ENCODE measurements around the gene BLOC1S4. TPM values are rescaled to one million over a fixed set of nuclear protein-coding genes. Genes with fewer than 3 reads are reported as not detected.

BLOC1S4 gene
- total RNA-seq, 2 donors from 2014 or later, result 18.8 to 26.5 TPM

- Histone ChIP-seq H3K27me3 (ENCODE audit: control insufficient read depth, insufficient read depth, low read length, poor library complexity, severe bottlenecking) (no peaks in the 10 kb centered on the region), H3K4me3 (ENCODE audit: low read length) (no peak overlapping the region), H3K36me3 (ENCODE audit: control insufficient read depth, insufficient read depth, low read length) (no peaks in the 10 kb centered on the region), H3K9ac (ENCODE audit: extremely low read depth, low read length, poor library complexity, severe bottlenecking) (no peak overlapping the region), H3K4me1 (ENCODE audit: control insufficient read depth, insufficient read depth, low read length) (no peaks in the 10 kb centered on the region), H3K27ac (ENCODE audit: low read depth, low read length) (no peak overlapping the region), H3K9me3 (ENCODE audit: control insufficient read depth, low read length) (peaks cover 19% of the 10 kb centered on the region)
- TF ChIP-seq, protein P1, sequence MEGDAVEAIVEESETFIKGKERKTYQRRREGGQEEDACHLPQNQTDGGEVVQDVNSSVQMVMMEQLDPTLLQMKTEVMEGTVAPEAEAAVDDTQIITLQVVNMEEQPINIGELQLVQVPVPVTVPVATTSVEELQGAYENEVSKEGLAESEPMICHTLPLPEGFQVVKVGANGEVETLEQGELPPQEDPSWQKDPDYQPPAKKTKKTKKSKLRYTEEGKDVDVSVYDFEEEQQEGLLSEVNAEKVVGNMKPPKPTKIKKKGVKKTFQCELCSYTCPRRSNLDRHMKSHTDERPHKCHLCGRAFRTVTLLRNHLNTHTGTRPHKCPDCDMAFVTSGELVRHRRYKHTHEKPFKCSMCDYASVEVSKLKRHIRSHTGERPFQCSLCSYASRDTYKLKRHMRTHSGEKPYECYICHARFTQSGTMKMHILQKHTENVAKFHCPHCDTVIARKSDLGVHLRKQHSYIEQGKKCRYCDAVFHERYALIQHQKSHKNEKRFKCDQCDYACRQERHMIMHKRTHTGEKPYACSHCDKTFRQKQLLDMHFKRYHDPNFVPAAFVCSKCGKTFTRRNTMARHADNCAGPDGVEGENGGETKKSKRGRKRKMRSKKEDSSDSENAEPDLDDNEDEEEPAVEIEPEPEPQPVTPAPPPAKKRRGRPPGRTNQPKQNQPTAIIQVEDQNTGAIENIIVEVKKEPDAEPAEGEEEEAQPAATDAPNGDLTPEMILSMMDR (conservative IDR thresholded peaks at IDR 0.05), result no peak
- Mint-ChIP-seq H3K36me3 (ENCODE audit: low read depth) (peaks cover 7% of the 10 kb centered on the region), H3K27ac (no peak overlapping the region), H3K27me3 (ENCODE audit: insufficient read depth) (peaks cover 18% of the 10 kb centered on the region), H3K4me3 (no peak overlapping the region), H3K4me1 (peaks cover 8% of the 10 kb centered on the region), H3K9me3 (peaks cover 28% of the 10 kb centered on the region)
- DNase-seq, result no peak
- WGBS, 2 experiments (ENCODE audit: insufficient coverage in 1 of 2, insufficient read length in 1 of 2), result 90 to 100% methylated on average over 1 to 4 of the region's 4 CpGs
Observed at GRCh38 chr4:6686104-6686787, 29.7 kb upstream of the BLOC1S4 start.

GRCh38 chr4:6687947-6688878 lies 27.8 kb upstream of the BLOC1S4 start:
- peaks cover 8% of the 10 kb centered on the region for H3K4me1 Mint-ChIP-seq
- Histone ChIP-seq H3K27me3 (ENCODE audit: control insufficient read depth, insufficient read depth, low read length, poor library complexity, severe bottlenecking) (no peaks in the 10 kb centered on the region), H3K27ac (ENCODE audit: low read depth, low read length) (peak overlapping the region; percentile 54), H3K9me3 (ENCODE audit: control insufficient read depth, low read length) (peaks cover 19% of the 10 kb centered on the region), H3K4me3 (ENCODE audit: low read length) (no peak overlapping the region), H3K9ac (ENCODE audit: extremely low read depth, low read length, poor library complexity, severe bottlenecking) (no peak overlapping the region), H3K36me3 (ENCODE audit: control insufficient read depth, insufficient read depth, low read length) (no peaks in the 10 kb centered on the region), H3K4me1 (ENCODE audit: control insufficient read depth, insufficient read depth, low read length) (no peaks in the 10 kb centered on the region)
- WGBS, 2 experiments (ENCODE audit: insufficient coverage in 1 of 2, insufficient read length in 1 of 2), result 85 to 89% methylated on average over 15 to 24 of the region's 24 CpGs
- TF ChIP-seq, protein P1 (conservative IDR thresholded peaks at IDR 0.05), result peak; percentile 49
- H3K36me3 Mint-ChIP-seq (ENCODE audit: low read depth), result peaks cover 7% of the 10 kb centered on the region
- no peak overlapping the region for H3K4me3 Mint-ChIP-seq
- peak overlapping the region; percentile 83 for H3K27ac Mint-ChIP-seq
- H3K27me3 Mint-ChIP-seq (ENCODE audit: insufficient read depth), result peaks cover 18% of the 10 kb centered on the region
- DNase-seq, result peak; percentile 63
- peaks cover 28% of the 10 kb centered on the region for H3K9me3 Mint-ChIP-seq

DNA sequence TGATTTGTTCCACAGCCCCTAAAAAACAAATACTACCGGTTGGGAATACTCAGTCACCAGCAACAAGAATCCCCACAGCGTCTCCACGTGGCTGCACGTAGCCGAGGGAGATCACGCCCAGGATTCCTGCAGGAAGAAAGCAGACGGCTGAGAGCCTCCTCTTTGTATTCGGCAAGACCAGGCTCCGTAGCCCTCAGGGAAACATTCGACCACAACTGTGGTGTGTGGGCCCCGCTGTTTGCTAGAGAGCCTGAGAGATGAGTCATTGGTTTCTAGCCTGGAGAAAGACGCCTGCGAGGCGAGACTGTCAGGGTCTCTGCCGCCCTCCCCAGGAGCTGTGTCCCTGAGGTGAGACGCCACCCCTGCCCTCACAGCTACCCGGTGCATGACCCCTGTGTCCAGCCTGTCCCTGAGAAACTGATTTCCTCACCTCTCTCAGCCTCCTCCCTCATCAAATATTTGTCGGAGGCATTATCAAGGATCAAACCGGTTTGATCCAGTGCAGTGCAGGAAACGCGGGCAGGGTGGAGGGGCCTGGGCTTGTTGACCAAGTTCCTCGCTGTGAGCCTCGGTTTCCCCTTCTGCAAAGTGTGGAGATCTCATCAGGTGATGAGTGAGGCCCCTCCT lies 27.0 kb upstream of the BLOC1S4 start:
- H3K9me3 Mint-ChIP-seq, result peaks cover 28% of the 10 kb centered on the region
- Histone ChIP-seq H3K9ac (ENCODE audit: extremely low read depth, low read length, poor library complexity, severe bottlenecking) (no peak overlapping the region), H3K36me3 (ENCODE audit: control insufficient read depth, insufficient read depth, low read length) (no peaks in the 10 kb centered on the region), H3K4me1 (ENCODE audit: control insufficient read depth, insufficient read depth, low read length) (no peaks in the 10 kb centered on the region), H3K4me3 (ENCODE audit: low read length) (no peak overlapping the region), H3K9me3 (ENCODE audit: control insufficient read depth, low read length) (peaks cover 19% of the 10 kb centered on the region), H3K27me3 (ENCODE audit: control insufficient read depth, insufficient read depth, low read length, poor library complexity, severe bottlenecking) (no peaks in the 10 kb centered on the region), H3K27ac (ENCODE audit: low read depth, low read length) (peak overlapping the region; percentile 54)
- 48 to 59% methylated on average over 18 to 23 of the region's 23 CpGs for WGBS, 2 experiments (ENCODE audit: insufficient coverage in 1 of 2, insufficient read length in 1 of 2)
- peaks cover 18% of the 10 kb centered on the region for H3K27me3 Mint-ChIP-seq (ENCODE audit: insufficient read depth)
- TF ChIP-seq, protein P1 (conservative IDR thresholded peaks at IDR 0.05), result no peak
- H3K36me3 Mint-ChIP-seq (ENCODE audit: low read depth), result peaks cover 7% of the 10 kb centered on the region
- H3K27ac Mint-ChIP-seq, result peak overlapping the region; percentile 83
- DNase-seq, result peak; percentile 91
- peaks cover 8% of the 10 kb centered on the region for H3K4me1 Mint-ChIP-seq
- no peak overlapping the region for H3K4me3 Mint-ChIP-seq

Data from endodermal cell (in vitro differentiated cells).